HTR-8/SVneo (cell line): ENCODE measurements around the gene NDUFB8.
A peak's percentile ranks its signal among the peaks of the same experiment; 100 is the strongest.
"Not testable (repeated sequence)": the region's sequence is repeated elsewhere in the genome, so short reads cannot be mapped to it uniquely, and the experiment has no call there.

Experiments
- DNase-seq: peaks from one replicate; pipeline ENCODE4 v3.0.0; 2011; ENCODE audit warnings: low spot score, mixed read lengths; ENCODE audit not compliant: insufficient read length
- FAIRE-seq: peaks from 2 replicates; lab custom pipeline; 2011; peaks lifted over from hg19 to GRCh38; lab: Jason Lieb, UNC

NDUFB8 gene

GRCh38 chr10:100529475-100530298, at the start of gene NDUFB8:
TSS of gene NDUFB8 (minus strand) at chr10:100529871. CDS start at chr10:100529851, 20 bp downstream.
- FAIRE-seq, result peak; percentile 40
- peak; percentile 88 for DNase-seq

GRCh38 chr10:100576282-100576635, 46.6 kb upstream of the NDUFB8 start:
- FAIRE-seq, result no peak
- no peak for DNase-seq

- FAIRE-seq (no peak), DNase-seq (no peak)
Observed at GRCh38 chr10:100575585-100576281, 46.1 kb upstream of the NDUFB8 start.

GRCh38 chr10:100575146-100575545, 45.5 kb upstream of the NDUFB8 start:
- FAIRE-seq, DNase-seq: not testable (repeated sequence)

- DNase-seq (no peak), FAIRE-seq (no peak)
Observed at GRCh38 chr10:100571084-100571856, 41.6 kb upstream of the NDUFB8 start.

- no peak for FAIRE-seq
- no peak for DNase-seq
Observed at GRCh38 chr10:100570506-100570905, 40.8 kb upstream of the NDUFB8 start.

- no peak for FAIRE-seq
- no peak for DNase-seq
Observed at GRCh38 chr10:100569687-100570481, 40.2 kb upstream of the NDUFB8 start.

- DNase-seq, result no peak
- FAIRE-seq, result no peak
Observed at GRCh38 chr10:100568912-100569311, 39.2 kb upstream of the NDUFB8 start.

GRCh38 chr10:100567826-100568225, 38.2 kb upstream of the NDUFB8 start:
- no peak for FAIRE-seq
- no peak for DNase-seq

- no peak for DNase-seq
- no peak for FAIRE-seq
Observed at GRCh38 chr10:100567249-100567648, 37.6 kb upstream of the NDUFB8 start.

- DNase-seq (no peak), FAIRE-seq (no peak)
Observed at GRCh38 chr10:100566561-100566960, 36.9 kb upstream of the NDUFB8 start.

- FAIRE-seq (no peak), DNase-seq (no peak)
Observed at GRCh38 chr10:100565206-100565985, 35.7 kb upstream of the NDUFB8 start.

- FAIRE-seq (no peak), DNase-seq (peak; percentile 22)
Observed at GRCh38 chr10:100562008-100562672, 32.5 kb upstream of the NDUFB8 start.

GRCh38 chr10:100561005-100561404, 31.3 kb upstream of the NDUFB8 start:
- FAIRE-seq (no peak), DNase-seq (no peak)

GRCh38 chr10:100560248-100560647, 30.6 kb upstream of the NDUFB8 start:
- FAIRE-seq (no peak), DNase-seq (no peak)

- DNase-seq, result no peak
- FAIRE-seq, result peak; percentile 4
Observed at GRCh38 chr10:100554902-100555301, 25.2 kb upstream of the NDUFB8 start.

- FAIRE-seq (no peak), DNase-seq (no peak)
Observed at GRCh38 chr10:100553929-100554328, 24.3 kb upstream of the NDUFB8 start.

GRCh38 chr10:100551738-100552137, 22.1 kb upstream of the NDUFB8 start:
- DNase-seq, result no peak
- no peak for FAIRE-seq

- DNase-seq, result no peak
- no peak for FAIRE-seq
Observed at GRCh38 chr10:100551196-100551595, 21.5 kb upstream of the NDUFB8 start.
